ENCODE data around the gene ADAMTS2. TPM values are rescaled to one million over a fixed set of nuclear protein-coding genes. Genes with fewer than 3 reads are reported as not detected.

The ADAMTS2 gene
- total and polyA plus RNA-seq, 3 donors from 2014 or later = 10.9 to 19.8 (median 13.6) TPM

DNA sequence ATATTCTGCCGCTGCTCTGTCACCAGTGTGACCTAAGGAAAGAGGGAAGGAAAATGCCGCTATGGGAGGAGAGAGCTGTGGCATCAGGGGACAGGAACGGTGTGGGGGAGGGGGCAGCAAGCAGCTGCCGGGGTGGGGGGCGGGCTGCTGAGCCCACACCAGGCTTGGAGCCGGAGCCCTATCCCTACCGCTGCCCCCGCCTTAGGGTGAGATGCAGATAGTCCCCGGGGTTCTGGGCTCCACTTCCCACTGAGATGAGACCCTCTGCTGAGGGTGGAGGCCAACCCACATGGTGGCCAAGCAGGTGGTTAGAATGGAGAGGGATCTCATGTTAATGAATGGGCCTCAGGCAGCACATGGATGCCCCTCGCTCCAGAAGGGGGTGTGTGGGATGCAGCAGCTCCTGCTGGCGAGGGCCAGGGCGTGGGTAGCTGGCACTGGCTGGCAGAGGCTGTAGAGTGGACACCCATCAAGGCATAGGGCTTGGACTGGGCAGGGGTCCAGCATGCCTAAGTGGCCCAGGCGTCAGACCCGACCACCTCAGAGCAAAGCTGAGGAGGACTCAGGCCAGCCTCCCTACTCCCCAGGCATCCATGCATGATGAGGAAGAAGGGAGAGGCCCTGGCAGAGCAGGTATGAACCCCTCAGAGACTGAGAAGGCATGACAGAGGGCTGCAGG lies 153.6 kb downstream of the ADAMTS2 start:
- intact Hi-C loops (cut with DNase I; ENCODE audit: low total_unique reads) = no loop called here
- WGBS, 2 donors = 79 to 83% methylated on average over 11 to 14 of the region's 14 CpGs
- no peak for DNase-seq
- Histone ChIP-seq H3K4me1 (peaks cover 5% of the 10 kb centered on the region), H3K27ac (no peak overlapping the region), H3K27me3 (no peaks in the 10 kb centered on the region), H3K9me3 (no peaks in the 10 kb centered on the region), H3K4me3 (no peak overlapping the region), H3K36me3 (ENCODE audit: low read depth, missing control alignments) (no peaks in the 10 kb centered on the region)
- TF ChIP-seq, protein P1, sequence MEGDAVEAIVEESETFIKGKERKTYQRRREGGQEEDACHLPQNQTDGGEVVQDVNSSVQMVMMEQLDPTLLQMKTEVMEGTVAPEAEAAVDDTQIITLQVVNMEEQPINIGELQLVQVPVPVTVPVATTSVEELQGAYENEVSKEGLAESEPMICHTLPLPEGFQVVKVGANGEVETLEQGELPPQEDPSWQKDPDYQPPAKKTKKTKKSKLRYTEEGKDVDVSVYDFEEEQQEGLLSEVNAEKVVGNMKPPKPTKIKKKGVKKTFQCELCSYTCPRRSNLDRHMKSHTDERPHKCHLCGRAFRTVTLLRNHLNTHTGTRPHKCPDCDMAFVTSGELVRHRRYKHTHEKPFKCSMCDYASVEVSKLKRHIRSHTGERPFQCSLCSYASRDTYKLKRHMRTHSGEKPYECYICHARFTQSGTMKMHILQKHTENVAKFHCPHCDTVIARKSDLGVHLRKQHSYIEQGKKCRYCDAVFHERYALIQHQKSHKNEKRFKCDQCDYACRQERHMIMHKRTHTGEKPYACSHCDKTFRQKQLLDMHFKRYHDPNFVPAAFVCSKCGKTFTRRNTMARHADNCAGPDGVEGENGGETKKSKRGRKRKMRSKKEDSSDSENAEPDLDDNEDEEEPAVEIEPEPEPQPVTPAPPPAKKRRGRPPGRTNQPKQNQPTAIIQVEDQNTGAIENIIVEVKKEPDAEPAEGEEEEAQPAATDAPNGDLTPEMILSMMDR (IDR thresholded peaks at IDR 0.05) = no peak
- TF ChIP-seq POLR2A (IDR thresholded peaks at IDR 0.05) = no peak

GRCh38 chr5:179190851-179191505 lies 154.3 kb downstream of the ADAMTS2 start:
- no peak for DNase-seq
- Histone ChIP-seq H3K27ac (no peak overlapping the region), H3K27me3 (no peaks in the 10 kb centered on the region), H3K9me3 (no peaks in the 10 kb centered on the region), H3K4me1 (peaks cover 3% of the 10 kb centered on the region), H3K4me3 (no peak overlapping the region), H3K36me3 (ENCODE audit: low read depth, missing control alignments) (no peaks in the 10 kb centered on the region)
- WGBS, 2 donors = 75 to 88% methylated on average over 10 to 26 of the region's 26 CpGs
- TF ChIP-seq POLR2A (IDR thresholded peaks at IDR 0.05) = no peak
- TF ChIP-seq, protein P1 (IDR thresholded peaks at IDR 0.05) = no peak
- intact Hi-C loops (cut with DNase I; ENCODE audit: low total_unique reads) = no loop called here

- no peak for TF ChIP-seq POLR2A (IDR thresholded peaks at IDR 0.05)
- TF ChIP-seq, protein P1 (IDR thresholded peaks at IDR 0.05) = no peak
- peaks cover 5% of the 10 kb centered on the region for H3K4me1 ChIP-seq
- DNase-seq = no peak
- H3K4me3 ChIP-seq = no peak overlapping the region
- H3K27ac ChIP-seq = no peak overlapping the region
- 85 to 86% methylated on average over 9 of the region's 9 CpGs for WGBS, 2 donors
- H3K9me3 ChIP-seq = no peaks in the 10 kb centered on the region
- intact Hi-C loops (cut with DNase I; ENCODE audit: low total_unique reads) = no loop called here
- H3K27me3 ChIP-seq = no peaks in the 10 kb centered on the region
- no peaks in the 10 kb centered on the region for H3K36me3 ChIP-seq (ENCODE audit: low read depth, missing control alignments)
These were observed 156.6 kb downstream of the ADAMTS2 start for GRCh38 chr5:179188636-179189035.

- Histone ChIP-seq H3K27me3 (no peaks in the 10 kb centered on the region), H3K4me1 (peaks cover 5% of the 10 kb centered on the region), H3K27ac (no peak overlapping the region), H3K36me3 (ENCODE audit: low read depth, missing control alignments) (no peaks in the 10 kb centered on the region), H3K4me3 (no peak overlapping the region), H3K9me3 (no peaks in the 10 kb centered on the region)
- 86 to 94% methylated on average over 11 to 13 of the region's 13 CpGs for WGBS, 2 donors
- no peak for DNase-seq
- no peak for TF ChIP-seq POLR2A (IDR thresholded peaks at IDR 0.05)
- TF ChIP-seq, protein P1 (IDR thresholded peaks at IDR 0.05) = no peak
- intact Hi-C loops (cut with DNase I; ENCODE audit: low total_unique reads) = no loop called here
These were observed 157.3 kb downstream of the ADAMTS2 start for GRCh38 chr5:179187681-179188575.
